HG02970 (cell line): Measurements from ENCODE around the gene LRRC8C.

ENCODE experiments used
- ATAC-seq: cut with Tn5 transposase; IDR thresholded peaks from one replicate; pipeline ENCODE4 v1.9.1; 2021; ENCODE audit warnings: mild to moderate bottlenecking, moderate library complexity, moderate number of reproducible peaks; ENCODE audit not compliant: unreplicated experiment, low FRiP score

The LRRC8C gene

GRCh38 chr1:89631816-89632656 is 884 bp upstream of the LRRC8C start:
- ATAC-seq: no peak

- peak; percentile 53 for ATAC-seq
Observed at GRCh38 chr1:89633248-89633799, 404 bp downstream of the LRRC8C start.

- ATAC-seq: no peak
Observed at GRCh38 chr1:89633800-89634625, 1.1 kb downstream of the LRRC8C start.

GRCh38 chr1:89635825-89636815 is 3.2 kb downstream of the LRRC8C start:
- ATAC-seq: no peak

GRCh38 chr1:89637496-89637895 is 4.6 kb downstream of the LRRC8C start:
- no peak for ATAC-seq

- no peak for ATAC-seq
Observed at GRCh38 chr1:89640440-89640839, 7.5 kb downstream of the LRRC8C start.

GRCh38 chr1:89641781-89642180 is 8.9 kb downstream of the LRRC8C start:
- ATAC-seq: no peak

GRCh38 chr1:89643577-89643976 is 10.7 kb downstream of the LRRC8C start:
- ATAC-seq: no peak

GRCh38 chr1:89644119-89644814 is 11.3 kb downstream of the LRRC8C start:
- ATAC-seq: no peak

GRCh38 chr1:89646259-89646658 is 13.3 kb downstream of the LRRC8C start:
- no peak for ATAC-seq

- ATAC-seq: no peak
Observed at GRCh38 chr1:89649783-89650182, 16.9 kb downstream of the LRRC8C start.

GRCh38 chr1:89652373-89652772 is 19.5 kb downstream of the LRRC8C start:
- no peak for ATAC-seq

- no peak for ATAC-seq
Observed at GRCh38 chr1:89657886-89658285, 25.0 kb downstream of the LRRC8C start.

- no peak for ATAC-seq
Observed at GRCh38 chr1:89659322-89660081, 26.6 kb downstream of the LRRC8C start.

- ATAC-seq: no peak
Observed at GRCh38 chr1:89660224-89661061, 27.5 kb downstream of the LRRC8C start.

GRCh38 chr1:89665941-89666340 is 33.0 kb downstream of the LRRC8C start:
- no peak for ATAC-seq

- no peak for ATAC-seq
Observed at GRCh38 chr1:89666640-89667039, 33.7 kb downstream of the LRRC8C start.

GRCh38 chr1:89667691-89668090 is 34.8 kb downstream of the LRRC8C start:
- no peak for ATAC-seq
